DMS 273 treated with DMSO at 0.1 percent for 48 hours (cell line): Measurements from ENCODE around the gene JAKMIP3.

Experiments
- DNase-seq: peaks from one replicate; lab custom pipeline; 2025; lab: John Stamatoyannopoulos, UW

The JAKMIP3 gene

DNA sequence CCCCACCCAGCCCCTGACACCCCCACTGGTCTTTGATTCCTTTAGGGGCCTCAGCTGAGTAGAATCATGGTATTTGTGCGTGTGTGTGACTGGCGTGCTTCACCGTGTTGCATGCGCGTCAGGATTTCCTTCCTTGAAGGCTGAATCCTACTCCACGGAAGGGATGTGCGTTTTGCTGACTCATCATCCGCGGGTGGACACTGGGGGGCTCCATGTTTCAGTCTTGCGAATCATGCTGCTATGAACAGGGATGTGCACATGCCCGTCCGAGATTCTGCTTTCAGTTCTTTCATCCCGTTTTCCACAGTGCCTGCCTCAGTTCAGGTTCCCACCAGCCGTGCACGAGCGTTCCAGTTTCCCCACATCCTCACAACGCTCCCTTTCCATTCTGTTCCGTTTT, 20.9 kb upstream of the JAKMIP3 start:
- no peak for DNase-seq

DNA sequence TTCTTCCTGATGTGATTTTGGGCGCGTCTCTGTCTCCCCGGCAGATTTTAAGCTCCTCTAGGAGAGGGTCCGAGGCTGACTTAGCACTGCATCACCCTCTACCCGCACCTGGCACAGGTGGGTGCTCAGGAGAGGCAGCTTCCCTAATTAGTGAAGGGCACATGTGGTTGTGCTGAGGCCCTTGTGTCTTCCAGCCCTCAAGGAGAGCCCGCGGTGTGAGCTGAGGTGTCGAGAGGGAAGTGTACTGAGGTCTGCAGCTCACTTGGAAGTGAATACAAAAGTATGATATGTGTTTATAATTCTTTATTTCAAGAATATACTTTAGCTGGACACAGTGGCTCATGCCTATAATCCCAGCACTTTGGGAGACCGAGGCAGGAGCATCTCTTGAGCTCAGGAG, 20.4 kb upstream of the JAKMIP3 start:
- no peak for DNase-seq

DNA sequence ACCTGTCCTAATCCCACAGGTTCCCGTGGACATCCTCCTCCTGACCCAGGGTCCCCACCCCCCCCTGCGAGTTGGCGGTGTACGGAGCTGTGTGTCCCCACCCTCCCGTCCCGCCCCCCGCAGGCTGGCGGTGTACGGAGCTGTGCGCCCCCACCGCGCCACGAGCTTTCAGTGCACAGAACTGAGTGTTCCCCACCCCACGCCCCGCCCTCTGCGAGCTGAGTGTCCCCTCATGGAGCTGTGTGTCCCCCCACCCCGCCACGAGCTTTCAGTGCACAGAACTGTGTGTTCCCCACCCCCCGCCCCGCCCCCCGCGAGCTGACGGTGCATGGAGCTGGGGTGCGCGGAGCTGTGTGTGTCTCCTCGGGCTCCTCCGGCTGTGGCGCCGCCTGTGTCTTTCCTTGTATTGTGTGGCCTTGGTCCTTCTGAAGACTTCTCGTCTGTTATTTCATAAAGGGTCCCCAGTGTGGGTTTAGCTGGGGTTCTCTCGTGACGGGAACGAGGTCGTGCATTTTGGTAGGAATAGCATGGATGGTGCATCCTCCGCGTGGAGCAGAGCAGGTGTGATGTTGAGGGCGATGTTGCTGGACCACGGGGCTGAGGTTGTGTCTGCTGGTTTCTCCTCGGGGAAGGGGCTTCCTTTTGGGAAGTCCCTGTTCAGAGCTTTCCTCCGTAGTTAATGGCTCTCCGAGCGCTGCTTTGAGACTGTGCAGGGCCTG, 18.0 kb upstream of the JAKMIP3 start:
- DNase-seq: no peak

DNA sequence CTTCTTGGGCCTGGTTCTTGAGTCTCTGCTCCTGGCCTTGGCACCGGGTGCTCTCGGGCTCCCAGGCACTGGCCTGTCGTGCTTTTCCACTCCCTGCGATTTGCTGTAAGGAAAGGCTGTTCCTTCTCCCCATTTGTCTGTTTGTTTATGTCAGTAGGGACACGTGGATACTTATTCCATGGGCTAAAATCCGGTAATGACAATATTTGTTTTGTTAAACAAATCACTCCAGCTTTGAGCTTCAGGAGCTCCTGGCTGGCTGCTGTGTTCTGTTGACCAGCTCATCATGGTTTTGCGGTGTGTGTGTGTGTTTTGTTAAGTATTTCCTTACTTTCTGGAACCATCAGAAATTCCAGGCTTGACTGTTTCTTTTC, 17.5 kb upstream of the JAKMIP3 start:
- no peak for DNase-seq

DNA sequence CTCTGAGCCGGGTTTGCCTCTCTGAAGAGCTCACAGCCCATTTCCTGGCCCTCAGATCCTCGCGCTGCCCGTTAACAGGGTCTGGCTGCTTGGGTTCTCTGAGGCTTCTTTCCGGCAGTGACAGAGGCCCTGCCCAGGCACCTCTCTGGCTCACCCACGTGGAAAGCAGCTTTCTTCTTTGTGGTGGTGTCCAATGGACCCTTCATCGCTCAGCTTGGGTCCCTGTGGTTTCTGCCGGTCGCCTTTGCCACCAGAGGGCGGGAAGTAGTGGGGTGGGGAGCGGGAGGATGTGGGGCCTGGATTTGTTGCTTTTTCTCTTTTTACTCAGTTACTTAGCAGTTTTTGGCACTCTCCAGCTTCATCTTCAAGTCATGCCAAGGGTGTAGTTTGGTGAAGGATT, 15.6 kb upstream of the JAKMIP3 start:
- no peak for DNase-seq

DNA sequence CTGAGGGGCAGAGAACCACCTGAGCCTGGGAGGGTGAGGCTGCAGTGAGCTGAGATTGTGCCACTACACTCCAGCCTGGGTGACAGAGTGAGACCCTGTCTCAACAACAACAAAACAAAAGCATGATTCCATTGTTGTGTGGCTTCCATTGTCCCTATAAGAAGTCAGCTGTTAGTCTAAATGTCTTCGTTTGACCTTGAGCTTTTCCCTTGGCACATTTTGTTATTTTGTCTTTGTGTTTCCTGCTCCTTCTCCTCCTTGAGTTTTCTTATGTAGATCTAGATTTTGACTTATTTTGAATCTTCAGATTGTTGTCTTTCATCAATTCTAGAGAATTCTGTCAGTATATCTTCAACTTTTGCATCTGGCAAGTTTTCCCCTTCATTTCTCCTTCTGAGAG, 13.6 kb upstream of the JAKMIP3 start:
- DNase-seq: no peak

DNA sequence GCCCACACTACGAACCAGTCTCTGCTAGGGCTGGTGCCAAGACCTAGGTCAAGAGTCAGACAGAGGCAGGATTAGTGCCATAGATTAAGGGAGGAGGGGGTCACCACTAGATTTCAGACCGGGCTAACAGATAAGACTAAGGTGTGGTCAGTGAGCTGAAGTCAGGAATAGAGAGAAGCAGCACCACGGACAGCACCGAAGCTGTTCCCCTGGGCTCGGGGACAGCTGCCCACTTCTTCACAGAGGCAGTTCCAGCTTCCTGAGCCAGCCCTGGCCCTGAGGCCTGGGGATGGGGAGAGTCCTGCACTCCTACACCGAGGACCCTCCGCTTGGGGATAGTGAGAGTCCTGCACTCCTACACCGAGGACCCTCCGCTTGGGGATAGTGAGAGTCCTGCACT, 11.2 kb upstream of the JAKMIP3 start:
- DNase-seq: no peak

DNA sequence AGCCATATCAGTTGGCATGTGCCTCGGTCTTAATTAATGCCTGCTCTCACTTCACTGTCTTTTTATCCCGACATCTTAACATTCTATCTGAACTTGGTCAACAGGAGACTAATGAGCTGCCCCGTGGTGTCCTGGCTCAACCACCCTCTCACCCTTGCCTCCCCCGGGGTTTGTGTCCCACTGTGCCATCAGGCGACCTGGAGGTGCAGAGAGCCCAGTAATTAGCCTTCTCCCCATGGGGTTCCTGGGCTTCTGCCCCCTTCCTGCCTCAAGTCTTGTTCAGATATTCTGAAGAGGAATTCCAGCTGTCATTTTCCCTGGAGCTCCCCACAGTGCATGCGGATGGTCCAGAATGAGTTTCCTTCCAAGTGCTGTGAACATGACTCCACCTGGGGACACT, 10.1 kb upstream of the JAKMIP3 start:
- no peak for DNase-seq

DNA sequence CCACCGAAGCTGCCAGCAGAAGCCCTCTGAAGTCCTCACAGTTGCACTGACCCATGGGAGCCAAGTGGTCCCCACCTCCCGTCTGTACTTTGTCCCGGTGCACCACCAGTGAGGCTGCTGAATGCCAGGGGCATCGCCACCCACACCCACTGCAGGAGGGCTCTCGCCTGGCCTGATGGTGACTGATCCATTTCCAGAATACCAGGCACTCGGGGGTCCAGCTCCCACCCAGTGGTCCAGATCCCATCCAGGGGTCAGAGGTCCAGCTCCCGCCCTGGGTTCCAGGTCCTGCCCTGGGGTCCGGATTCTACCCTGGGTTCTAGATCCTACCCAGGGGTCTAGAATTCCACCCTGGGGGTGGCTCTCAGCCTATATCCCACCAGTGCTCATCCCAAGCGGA, 9.1 kb upstream of the JAKMIP3 start:
- no peak for DNase-seq

DNA sequence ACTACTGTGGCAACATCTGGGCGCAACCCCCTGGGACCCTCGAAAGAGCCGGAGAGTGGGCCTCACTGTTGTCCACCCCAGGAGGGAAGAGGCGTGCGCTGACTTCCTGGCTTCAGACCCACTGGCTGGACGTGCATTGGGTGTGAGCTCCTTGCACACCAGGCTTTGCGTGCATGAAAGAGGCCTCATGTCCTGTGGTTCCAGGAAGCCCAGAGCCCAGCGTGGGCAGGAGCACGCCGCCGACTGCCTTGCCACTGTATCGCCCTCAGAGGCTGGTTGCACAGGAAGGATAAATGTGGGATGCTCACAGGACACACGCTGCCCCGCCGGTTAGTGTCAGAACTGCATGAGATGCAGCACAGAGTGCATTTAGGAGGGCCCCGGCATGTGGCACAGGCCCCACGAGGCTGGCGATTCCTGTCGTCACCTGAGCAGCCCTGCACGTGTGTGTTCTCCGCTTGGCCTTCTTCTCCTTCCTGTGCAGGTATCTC, 8.5 kb upstream of the JAKMIP3 start:
- no peak for DNase-seq

DNA sequence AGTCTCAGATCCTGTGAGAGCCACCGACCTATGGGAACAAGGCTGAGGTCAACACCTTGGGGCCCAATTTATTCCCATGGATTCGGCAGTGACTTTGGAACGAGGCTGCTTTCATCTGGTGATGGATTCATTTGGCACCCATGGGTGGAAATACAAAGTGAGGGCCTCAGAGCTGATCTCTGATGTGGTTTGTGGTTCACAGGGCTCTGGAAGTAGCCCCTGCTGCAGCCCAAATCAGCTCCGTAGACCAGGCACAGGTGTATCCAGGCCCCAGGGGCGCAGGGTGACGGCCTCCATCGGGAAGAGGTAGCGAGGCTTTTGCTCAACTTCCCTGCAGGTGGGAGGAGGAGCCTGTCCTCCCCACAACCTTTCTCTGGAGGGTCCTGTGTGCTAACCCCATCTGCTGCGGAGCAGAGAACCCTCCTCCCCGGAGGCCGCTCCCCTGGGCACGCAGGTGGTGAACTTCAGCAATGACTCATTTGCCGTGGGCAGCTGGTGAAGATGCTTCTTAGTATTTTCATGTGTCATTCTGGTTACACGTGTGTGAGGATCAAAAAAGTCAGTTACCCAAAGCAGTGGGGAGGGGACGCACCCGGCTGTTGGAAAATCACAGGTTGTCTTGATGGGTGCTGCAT, 7.5 kb upstream of the JAKMIP3 start:
- no peak for DNase-seq

DNA sequence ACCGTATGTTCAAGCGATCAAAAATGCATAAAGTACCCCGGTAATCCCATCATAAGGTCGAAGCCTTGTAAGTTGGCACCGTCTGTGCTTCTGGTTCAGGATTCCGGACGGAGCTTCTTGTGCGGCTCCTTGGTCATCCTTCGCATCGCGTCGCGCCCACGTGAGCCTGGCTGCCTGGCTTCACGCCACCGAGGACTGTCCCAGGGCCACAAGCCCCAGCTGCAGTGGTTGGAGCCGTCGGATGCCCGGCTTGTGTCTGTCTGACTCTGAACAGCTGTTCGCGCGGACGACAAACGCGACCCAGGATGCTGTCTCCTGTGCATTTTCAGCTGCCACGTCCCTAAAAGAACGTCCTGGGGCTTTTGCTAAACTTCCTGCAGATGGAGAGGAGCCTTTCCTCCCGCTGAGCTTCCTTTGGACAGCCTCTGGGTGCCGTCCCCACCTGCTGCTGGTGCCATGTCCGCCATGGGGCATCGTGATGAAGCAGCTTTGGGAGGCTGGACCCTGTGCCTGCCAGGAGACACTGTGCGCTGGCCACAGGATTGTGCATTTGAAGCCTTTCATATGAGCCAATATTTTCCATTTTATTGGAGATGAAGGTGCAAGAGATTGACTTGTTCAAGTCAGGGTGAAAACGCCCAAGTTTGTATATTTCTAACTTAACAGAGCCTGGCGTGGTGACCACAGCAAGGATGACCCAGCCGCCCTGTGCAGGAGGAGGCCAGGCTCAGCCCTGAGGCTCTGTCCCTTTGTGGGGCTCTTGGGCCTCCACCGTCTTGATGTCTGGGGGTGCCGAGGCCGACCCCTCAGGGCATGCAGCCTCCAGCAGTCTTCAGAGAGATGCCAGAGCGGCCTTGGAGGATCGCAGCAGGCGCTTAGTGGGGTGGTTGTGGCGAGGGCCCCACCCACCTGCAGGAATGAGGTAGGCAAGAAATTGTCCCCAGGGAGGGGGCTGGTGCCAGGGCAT, 6.7 kb upstream of the JAKMIP3 start:
- no peak for DNase-seq

DNA sequence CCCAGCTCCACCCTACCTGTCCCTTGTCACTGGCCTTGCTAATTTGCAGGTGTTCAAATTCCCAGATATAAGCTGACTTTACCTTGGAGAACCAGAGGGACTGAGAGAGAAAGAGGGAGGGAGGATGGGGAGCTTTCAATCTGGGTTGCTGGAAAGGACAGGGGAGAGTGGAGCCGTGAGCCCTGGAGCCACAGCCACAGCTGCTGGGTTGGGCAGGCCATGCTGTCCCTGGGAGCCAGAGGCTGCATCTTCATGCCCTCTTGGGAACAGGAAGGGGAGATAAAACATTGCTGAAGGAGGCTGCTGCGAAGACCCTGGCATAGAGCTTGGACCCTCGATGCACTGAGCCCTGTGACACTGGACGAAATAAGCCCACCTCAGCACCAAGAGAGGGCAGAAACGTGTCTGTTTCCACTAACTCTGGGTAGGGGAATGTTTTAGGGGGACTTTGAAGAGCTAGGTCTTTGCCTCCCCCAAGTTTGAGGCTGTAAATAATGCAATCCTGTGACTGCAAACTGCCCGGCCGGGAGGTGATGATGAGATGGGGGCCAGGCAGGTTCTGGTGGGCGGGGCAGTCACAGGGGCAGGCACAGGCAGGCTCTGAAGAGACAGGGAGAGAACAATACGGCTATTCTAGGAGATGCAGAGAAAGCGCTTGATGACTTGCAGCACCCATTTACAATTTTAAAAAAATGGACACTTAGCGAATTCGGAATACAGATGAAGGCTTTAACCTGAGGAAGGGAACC, 5.8 kb upstream of the JAKMIP3 start:
- DNase-seq: no peak

DNA sequence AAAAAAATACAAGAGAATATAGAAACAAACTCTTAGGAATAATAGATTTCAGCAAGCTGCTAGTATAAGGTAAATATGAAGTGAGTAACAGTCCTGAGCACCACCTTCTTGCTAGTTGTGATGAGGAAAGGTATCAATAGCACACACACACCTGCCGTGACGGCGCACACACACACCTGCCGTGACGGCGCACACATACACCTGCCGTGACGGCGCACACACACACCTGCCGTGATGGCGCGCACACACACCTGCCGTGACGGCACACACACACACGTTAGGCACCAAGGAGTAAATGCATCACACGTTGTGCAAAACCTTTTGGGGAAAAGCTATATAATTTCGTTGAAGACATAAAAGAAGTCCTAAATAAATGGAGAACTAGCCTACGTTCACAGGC, 4.7 kb upstream of the JAKMIP3 start:
- no peak for DNase-seq

DNA sequence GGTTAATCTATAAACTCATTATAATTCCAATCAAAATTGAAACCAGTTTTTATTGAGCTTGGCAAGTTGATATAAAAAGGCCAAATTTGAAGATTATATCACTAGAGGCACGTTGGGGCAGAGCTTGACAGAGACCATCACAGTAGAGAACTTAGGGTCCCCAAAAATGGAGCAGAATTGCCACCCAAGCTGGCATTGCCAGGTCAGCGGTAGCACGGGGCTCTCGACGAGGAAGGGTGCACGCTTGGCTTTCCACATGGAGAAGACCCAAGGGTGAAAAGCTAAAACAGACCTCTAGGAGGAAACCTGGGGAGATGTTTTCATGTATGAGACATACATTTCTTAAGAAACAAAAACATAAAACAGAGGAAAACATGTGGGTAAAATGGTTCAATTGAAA, 4.3 kb upstream of the JAKMIP3 start:
- no peak for DNase-seq

DNA sequence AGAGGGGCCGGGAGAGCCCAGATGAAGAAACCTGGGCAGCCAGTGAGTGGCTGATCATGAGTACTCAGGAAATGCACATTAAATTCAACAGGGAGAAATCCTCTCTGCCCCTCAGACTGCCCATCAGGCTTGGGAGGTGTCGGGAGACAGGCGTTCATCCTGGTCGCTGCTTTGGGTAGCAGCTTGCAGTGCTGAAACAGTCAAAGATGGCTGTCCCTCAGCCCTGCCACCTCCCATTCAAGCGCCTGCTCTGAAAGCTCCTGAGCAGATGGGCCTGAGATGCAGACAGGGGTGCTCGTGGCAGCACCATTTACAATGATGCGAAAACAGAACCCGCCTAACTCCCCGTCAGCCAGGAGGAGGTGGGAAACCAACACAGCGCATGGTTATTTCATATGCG, 3.6 kb upstream of the JAKMIP3 start:
- no peak for DNase-seq

DNA sequence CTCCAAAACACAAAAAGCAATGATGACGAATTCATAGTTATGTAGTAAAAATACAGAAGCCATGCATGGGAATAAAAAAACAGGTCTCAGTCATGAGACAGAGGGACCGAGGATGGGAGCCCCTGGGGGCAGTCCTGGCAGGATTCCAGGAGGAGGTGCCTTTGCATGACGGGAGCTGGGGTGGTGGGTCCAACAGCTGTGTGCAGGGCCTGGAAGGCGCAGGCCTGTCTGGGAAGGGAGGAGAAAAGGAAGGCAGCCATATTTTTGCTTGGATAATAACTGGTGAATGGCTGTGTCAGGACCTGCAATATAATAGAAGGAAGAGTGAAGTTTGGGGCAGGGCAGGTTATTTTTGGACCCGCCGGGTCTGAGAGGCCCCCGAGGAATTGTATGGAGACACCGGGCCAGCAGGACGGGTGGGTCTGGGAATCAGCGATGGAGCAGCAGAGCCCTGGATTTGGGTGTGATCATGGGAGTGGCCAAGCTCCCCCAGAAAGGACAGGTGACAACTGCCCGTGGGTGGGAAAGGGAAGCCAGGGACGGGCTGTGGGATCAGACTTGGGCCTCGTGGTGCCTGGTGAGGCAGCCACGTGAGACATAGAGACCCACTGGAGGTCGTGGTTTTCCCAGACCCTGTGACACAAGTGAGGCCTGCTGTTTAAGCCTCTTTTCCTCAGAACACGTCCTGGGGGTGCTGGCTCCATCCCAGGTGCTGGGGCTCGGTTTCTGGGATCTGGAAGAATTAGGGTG, 2.9 kb upstream of the JAKMIP3 start:
- DNase-seq: no peak

DNA sequence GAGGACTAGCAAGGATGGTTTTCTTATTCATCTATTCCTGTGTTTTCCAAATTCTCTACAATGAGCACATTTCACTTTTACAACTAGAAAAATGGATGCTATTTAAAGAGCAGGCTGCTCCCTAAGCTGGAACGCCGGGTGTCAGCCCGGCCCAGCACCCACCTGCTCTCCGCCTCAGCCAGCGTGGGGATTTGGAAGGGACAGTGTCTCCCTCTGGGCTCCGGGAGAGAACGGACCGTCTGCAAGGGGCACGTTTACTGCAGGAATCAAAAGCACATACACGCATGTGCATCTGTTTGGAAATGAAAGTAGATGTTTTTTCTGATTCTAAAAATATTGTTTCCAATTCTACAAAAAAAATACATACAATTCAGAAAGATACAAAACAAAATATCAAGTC, 2.3 kb upstream of the JAKMIP3 start:
- DNase-seq: no peak

DNA sequence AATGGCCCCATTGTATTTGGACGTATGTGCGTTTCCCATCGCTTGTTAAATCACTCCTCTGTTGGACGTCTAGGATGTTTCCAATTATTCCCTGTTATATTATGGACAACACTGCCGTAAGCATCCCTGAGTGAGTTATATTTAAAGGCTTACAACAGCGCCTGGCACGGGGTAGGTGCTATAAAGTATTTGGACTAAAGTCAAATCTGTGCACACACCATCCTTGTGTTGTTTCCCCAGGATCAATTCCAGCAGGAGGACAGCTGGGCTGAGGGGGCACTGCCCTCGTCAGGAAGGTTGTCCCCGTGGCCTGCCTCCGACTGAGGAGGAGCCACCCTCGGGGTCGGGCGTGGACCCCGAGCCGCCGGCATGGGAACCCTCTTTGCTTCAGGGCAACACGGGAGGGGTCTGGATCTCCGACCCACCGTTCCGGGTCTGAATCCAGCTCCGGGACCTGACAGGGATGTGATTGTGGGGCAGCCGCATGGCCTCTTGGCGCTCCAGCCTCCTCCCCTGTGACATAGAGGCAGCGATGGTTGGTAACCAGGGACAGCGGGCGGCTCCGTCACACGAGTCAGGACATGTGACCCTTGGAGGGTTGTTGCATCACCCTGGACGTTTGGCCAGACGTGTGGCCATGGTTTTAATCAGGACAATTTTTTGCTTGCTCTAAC, 1.5 kb upstream of the JAKMIP3 start:
- no peak for DNase-seq

DNA sequence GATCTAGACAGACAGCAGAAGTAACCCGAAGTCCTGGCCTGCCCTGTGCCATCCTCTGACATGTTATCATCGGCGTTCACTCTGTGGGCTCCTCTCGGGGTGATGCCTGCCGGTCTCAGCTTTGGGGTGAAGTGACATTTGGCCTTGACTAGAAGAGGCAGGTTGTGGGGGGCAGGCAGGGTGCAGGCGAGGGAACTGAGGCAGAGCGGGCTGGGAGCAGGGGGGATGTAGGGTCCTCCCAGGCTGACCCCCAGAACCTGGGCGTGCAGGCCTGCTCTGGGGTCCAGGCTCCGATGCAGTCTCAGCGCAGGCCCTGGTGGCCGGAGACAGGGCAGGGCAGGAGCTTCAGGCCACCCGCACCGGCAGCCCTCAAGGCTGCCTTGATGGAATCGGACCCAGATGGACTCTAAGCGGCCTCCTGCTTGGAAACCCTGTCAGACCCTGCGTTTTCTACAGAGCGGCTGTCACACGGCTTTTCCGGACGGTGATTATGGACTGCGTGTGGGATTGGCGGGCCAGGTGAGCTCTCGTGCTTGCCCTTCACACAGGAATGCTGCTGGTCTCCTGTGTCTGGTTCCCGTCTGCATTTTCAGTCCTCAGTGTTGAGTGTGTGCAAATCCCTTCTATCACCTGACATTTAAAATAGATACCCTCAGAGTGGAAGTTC, 842 bp upstream of the JAKMIP3 start:
- no peak for DNase-seq
